Epidermal melanocyte (primary cell): Measurements from ENCODE around the gene NEAT1.

Experiments used
- DNase-seq: peaks from one replicate; pipeline ENCODE4 v3.0.0; 2011; ENCODE audit warnings: low spot score; ENCODE audit not compliant: insufficient read length

NEAT1 gene

DNA sequence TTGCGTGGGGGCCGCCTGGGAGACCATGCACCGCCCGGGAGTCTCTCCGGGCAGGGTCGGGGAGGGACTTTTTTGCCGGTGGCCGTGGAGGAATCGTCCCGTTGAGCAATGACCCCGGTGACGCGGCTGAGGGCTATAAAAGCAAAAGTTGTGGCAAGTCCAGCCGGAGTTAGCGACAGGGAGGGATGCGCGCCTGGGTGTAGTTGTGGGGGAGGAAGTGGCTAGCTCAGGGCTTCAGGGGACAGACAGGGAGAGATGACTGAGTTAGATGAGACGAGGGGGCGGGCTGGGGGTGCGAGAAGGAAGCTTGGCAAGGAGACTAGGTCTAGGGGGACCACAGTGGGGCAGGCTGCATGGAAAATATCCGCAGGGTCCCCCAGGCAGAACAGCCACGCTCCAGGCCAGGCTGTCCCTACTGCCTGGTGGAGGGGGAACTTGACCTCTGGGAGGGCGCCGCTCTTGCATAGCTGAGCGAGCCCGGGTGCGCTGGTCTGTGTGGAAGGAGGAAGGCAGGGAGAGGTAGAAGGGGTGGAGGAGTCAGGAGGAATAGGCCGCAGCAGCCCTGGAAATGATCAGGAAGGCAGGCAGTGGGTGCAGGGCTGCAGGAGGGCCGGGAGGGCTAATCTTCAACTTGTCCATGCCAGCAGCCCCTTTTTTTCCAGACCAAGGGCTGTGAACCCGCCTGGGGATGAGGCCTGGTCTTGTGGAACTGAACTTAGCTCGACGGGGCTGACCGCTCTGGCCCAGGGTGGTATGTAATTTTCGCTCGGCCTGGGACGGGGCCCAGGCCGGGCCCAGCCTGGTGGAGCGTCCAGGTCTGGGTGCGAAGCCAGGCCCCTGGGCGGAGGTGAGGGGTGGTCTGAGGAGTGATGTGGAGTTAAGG, at the start of gene NEAT1:
TSS of gene NEAT1 (plus strand) at position 166 of the 883 bp plus-strand sequence.
- DNase-seq = peak; percentile 37

DNA sequence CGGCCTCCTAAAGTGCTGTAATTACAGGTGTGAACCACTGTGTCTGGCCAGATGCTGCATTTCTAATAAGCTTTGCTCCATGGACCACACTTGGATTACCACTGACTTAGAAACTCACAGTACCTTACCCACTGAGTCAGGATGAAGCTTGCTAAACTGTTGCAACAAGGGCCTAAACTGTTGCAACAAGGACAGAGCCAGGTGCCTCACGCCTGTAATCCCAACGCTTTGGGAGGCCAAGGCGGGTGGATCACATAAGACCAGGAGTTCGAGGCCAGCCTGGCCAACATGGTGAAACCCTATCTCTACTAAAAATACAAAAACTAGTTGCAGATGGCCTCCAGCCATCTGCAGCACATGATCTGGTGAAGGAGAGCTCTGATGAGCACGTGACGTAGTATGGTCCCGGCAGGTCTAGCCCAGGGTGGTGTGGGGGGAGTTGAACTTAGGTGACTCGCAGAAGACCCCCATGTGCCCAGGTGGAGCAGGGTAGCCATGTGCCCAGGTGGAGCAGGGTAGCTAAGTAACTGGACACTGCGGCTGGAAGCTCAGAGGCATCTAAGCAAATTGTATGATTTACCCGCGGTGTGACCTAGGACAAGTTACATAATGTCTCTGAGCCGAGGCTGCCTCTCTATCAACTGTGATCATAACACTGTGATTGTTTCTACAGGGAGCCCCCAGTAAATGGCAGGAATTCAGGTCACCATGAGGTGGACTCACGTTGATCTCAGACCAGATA, 48.6 kb upstream of the NEAT1 start:
- no peak for DNase-seq

- DNase-seq = no peak
These were observed 47.6 kb upstream of the NEAT1 start for GRCh38 chr11:65375012-65375411.

DNA sequence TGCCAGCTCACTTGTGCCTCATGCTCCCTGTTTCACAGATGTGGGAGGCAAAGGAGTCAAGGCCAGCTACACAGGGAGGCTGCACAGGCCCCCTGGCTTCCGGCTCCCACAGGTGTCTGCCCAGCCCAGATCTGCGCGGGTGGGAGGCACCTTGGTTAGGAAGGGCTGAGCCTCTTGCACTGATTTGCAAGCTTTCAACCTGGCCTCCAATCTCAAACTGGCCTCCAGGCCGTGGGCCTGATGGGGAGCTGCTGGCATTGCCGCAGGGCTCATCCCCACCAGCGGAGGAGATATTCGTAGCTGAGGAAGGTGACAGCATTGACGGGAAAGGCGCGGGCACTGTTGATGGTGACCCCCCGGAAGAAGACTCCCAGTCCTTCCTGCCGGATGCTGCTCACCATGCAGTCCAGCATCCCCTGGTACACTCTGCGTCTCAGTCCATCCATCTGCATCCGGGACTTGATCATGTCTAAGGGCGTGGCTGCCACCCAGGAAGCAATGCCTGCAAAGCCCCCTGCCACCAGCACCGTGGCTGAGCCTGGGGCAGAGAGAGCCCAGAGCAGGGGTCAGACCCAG, 46.4 kb upstream of the NEAT1 start:
- DNase-seq = no peak

- no peak for DNase-seq
These were observed 45.6 kb upstream of the NEAT1 start for GRCh38 chr11:65377036-65377435.

GRCh38 chr11:65377777-65378176, 44.8 kb upstream of the NEAT1 start:
- DNase-seq = no peak

GRCh38 chr11:65378208-65378927, 44.2 kb upstream of the NEAT1 start:
- no peak for DNase-seq

DNA sequence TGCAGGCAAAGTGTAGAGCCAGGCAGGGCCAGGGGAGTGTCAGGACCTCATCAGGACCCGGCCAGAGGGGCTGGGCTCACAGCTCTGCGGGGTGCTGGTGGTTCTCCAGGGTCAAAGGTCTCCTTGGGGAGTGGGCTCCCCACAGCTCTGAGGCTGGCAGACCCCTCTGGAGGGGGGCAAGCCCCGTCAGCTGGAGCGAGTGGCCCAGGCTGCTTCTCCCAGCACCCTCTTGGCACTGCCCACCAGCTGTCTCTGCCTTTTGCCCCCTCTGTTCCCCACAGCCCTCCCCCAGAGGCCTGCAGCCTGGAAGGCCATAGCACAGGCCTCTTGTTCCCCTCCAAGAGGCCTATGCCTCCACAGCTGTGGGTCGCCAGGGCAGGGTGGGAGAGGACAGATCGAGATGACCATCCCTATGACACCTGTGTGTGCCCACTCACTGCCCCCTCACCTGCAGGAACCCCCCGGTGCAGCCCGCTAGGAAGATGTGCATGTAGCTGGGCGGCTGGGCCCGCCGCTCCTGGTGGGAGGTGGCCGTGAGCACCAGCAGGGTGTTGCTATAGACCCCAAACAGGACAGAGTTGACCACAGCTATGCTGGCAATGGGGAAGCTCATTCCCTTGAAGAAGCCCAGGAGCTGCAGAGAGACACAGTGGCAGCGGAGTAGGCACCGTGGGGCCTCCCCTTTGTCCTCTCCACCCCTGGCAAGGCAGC, 43.5 kb upstream of the NEAT1 start:
- no peak for DNase-seq

GRCh38 chr11:65379698-65380459, 42.7 kb upstream of the NEAT1 start:
- no peak for DNase-seq

DNA sequence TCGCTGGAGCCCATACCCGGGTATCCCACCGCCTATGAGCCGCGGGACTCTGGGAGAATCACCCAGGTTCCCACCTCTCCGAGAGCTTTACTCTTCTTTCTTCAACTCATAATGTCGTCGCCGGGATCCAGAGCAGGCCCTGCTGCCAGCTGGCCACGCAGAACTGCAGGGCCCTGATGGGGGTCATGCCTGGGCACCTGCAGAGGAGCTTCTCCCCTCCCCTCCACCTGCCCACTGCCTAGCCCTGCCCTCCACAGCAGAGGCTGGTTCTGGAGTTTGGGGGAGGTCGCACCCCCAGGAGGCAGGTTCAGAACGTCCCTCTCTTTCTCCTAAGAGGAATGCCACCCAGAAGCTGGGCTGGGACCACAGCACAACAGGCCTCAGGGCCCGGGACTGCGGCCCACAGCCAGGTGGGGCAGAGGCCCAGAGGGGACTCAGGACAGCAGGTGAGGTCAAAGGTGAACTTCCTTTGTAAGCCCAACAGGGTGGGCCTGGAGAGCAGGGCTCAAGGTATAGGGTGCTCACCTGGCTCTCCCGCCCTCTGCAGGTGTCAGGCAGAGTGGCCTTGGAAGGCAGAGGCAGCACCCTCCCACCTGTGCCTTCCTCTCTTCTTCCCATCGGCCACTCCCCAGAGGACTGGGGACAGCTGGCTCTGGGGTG, 42.0 kb upstream of the NEAT1 start:
- DNase-seq = no peak

DNA sequence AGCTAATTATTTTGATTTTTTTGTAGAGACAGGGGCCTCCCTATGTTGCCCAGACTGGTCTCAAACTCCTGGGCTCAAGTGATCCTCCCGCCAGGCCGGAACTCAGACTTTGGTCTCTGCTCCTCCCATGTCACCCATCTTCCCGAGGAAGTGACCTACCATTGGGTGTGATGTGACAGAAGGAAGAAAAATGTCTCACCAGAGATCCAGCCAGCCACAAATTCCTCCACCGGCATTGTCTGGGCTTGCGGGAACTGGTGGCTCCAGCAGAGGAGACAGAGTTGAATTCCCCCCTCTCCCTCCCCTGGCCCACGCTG, 40.9 kb upstream of the NEAT1 start:
- no peak for DNase-seq

DNA sequence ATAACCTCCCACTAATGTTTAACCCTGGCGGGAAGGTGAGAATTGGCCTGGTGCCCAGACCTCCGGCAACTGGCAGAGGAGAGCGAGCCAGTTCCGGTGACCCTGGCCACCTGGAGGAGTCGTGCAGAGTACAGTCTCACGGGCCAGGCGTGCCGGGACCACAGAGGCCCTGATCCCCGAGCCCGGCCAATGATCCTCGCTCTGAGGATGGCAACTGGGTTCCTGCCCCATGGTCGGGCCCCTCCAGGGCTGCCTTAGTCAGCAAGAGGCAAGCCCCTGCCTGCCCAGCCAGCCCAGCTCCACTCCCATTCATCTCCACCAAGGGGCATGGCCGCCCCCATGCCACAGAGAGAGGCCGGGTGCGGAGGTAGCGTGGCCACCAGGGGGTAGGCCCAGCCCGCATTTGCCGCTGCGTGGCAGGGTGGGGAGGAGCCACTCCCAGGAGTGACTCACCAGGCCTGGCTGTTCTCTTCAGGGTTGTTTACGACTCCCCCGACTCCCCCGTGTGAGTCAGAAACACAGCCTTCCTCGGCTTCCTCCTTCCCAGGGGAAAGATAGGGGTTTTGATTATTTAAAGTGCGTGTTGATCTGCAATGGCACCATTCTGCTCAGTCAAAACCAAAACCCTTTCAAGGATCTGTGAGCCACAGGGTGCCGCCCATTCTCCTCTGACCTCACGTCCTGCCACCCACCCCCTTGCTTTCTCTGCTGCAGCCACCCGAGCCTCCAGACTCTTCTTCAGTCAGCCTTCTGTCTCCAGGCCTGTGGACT, 40.4 kb upstream of the NEAT1 start, which contains the start of gene SLC25A45:
TSS of gene SLC25A45 (minus strand) at position 614 of the 771 bp plus-strand sequence. CDS start 695 bp downstream, outside the sequence.
- no peak for DNase-seq

DNA sequence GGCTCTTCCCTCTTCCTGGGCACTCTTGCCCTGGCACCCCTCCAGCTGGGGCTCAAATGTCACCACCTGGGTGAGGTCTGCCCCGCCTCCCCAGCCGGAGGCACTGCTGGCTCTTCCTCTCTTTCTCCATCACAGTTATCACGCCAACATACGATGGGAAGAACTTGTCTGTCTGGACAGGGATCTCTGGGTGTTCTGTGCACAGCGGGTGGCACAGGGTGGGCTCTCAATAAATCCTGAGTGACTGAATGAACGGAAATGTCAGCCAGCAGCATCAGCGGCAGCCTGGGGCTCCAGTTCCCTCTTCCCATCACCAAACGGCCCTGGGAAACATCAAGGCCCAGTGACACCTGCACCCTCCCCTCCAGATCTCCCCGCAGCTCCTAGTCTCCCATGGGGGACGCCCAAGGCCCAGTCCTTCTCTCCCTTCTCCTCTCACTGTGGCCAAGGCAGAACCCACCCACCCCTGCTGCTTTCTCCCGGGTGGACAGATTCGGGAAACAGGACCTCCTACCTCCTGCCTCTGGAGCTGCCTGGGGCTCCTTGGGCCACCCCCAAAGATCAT, 39.7 kb upstream of the NEAT1 start:
- no peak for DNase-seq

GRCh38 chr11:65383778-65384177, 38.8 kb upstream of the NEAT1 start:
- DNase-seq = no peak

- DNase-seq = no peak
These were observed 38.2 kb upstream of the NEAT1 start for GRCh38 chr11:65384301-65384889.

- DNase-seq = peak; percentile 77
These were observed 36.1 kb upstream of the NEAT1 start, which contains the start of gene FRMD8 for GRCh38 chr11:65386307-65387140. Gene FRMD8, plus strand, starts transcription at chr11:65386637. Its CDS starts 400 bp downstream, at chr11:65387037.

GRCh38 chr11:65388731-65389130, 33.9 kb upstream of the NEAT1 start:
- DNase-seq = peak; percentile 80
